OCI-LY1 (cell line): ENCODE results near the gene CRBN.

ENCODE experiments used
- H2AFZ ChIP-seq: fragments of 200-600 bp; sonication (generic), shearing (Covaris generic); 2 replicates; pipeline ENCODE4 v1.6.0; 2014; ENCODE audit warnings: antibody characterized with exemption, mild to moderate bottlenecking, low read length
- H3F3A ChIP-seq: fragments of 200-600 bp; sonication (generic), shearing (Covaris generic); 2 replicates; pipeline ENCODE4 v1.6.0; 2014; ENCODE audit warnings: mild to moderate bottlenecking, antibody characterized with exemption, low read length, moderate library complexity; ENCODE audit not compliant: insufficient read depth
- H3K27ac ChIP-seq: fragments of 200-600 bp; sonication (generic); 2 replicates; pipeline ENCODE4 v1.5.1; 2014; ENCODE audit warnings: low read length, mixed run types, mild to moderate bottlenecking, low read depth; ENCODE audit not compliant: poor library complexity, severe bottlenecking
- H3K27me3 ChIP-seq: fragments of 200-600 bp; sonication (generic); 2 replicates; pipeline ENCODE4 v1.6.0; 2014; ENCODE audit warnings: antibody characterized with exemption, mild to moderate bottlenecking, low read length, moderate library complexity; ENCODE audit not compliant: insufficient read depth
- H3K36me3 ChIP-seq: fragments of 200-600 bp; sonication (generic); 2 replicates; pipeline ENCODE4 v1.6.1; 2014; ENCODE audit warnings: mild to moderate bottlenecking, antibody characterized with exemption, low read length, moderate library complexity, mixed read lengths; ENCODE audit not compliant: insufficient read depth
- H3K4me1 ChIP-seq: fragments of 200-600 bp; sonication (generic); 2 replicates; pipeline ENCODE4 v1.5.1; 2014; ENCODE audit warnings: mild to moderate bottlenecking, low read length, moderate library complexity; ENCODE audit not compliant: insufficient read depth, severe bottlenecking
- H3K4me2 ChIP-seq: fragments of 200-600 bp; sonication (generic), shearing (Covaris generic); 2 replicates; pipeline ENCODE4 v1.6.1; 2014; ENCODE audit warnings: low read length
- H3K4me3 ChIP-seq: fragments of 200-600 bp; sonication (generic); 2 replicates; pipeline ENCODE4 v1.5.1; 2014; ENCODE audit warnings: low read length, low read depth, mild to moderate bottlenecking, mixed read lengths; ENCODE audit not compliant: poor library complexity, severe bottlenecking
- H3K79me2 ChIP-seq: fragments of 200-600 bp; shearing (Covaris generic); 2 replicates; pipeline ENCODE4 v1.6.1; 2016; ENCODE audit warnings: mixed run types, low read length, mixed read lengths; ENCODE audit not compliant: insufficient read depth
- H3K9ac ChIP-seq: fragments of 200-600 bp; sonication (generic), shearing (Covaris generic); 2 replicates; pipeline ENCODE4 v1.6.1; 2014; ENCODE audit warnings: mild to moderate bottlenecking, low read length, mixed read lengths
- H3K9me2 ChIP-seq: fragments of 200-600 bp; sonication (generic), shearing (Covaris generic); 2 replicates; pipeline ENCODE4 v1.6.1; 2014; ENCODE audit warnings: low read depth, mild to moderate bottlenecking, low read length, mixed read lengths
- H3K9me3 ChIP-seq: fragments of 200-600 bp; shearing (Covaris generic); 2 replicates; pipeline ENCODE4 v1.6.1; 2014; ENCODE audit warnings: low read length, mixed read lengths
- H4K20me1 ChIP-seq: fragments of 200-600 bp; sonication (generic), shearing (Covaris generic); 2 replicates; pipeline ENCODE4 v1.6.0; 2016; ENCODE audit warnings: mild to moderate bottlenecking, low read length; ENCODE audit not compliant: insufficient read depth
- CTCF ChIP-seq: fragments of 200-600 bp; sonication (generic), shearing (Covaris generic); IDR thresholded peaks from 2 replicates; pipeline ENCODE4 v1.5.1; 2017; ENCODE audit warnings: mild to moderate bottlenecking, antibody characterized with exemption, low read length, moderate library complexity, mixed read lengths
- EZH2 ChIP-seq: fragments of 200-600 bp; sonication (generic), shearing (Covaris generic); IDR thresholded peaks from 2 replicates; pipeline ENCODE4 v1.8.0; 2017; ENCODE audit warnings: borderline replicate concordance, mixed run types, mild to moderate bottlenecking, antibody characterized with exemption, low read length, moderate library complexity, mixed read lengths

The CRBN gene

DNA sequence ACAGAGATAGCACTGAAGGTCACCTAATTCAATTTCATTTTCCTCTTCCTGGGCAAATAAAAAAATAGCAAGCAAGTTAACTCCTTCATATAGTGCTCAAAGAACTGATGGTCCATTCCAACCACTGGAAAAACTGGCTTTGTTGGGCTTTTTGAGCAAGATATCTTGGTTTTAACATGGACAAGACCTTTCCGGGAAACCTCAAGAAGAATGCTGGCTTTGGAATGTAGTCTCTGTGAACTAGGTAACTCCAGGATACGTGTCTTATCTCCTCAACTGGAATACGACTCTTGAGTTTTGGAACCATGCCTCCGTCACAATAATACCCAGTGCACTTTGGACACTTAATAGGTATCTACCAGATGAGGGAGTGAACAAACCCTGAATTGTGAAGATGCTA, 36.9 kb upstream of the CRBN start:
- no peak for TF ChIP-seq CTCF
- TF ChIP-seq EZH2: no peak
- Histone ChIP-seq H3K79me2 (no peaks in the 10 kb centered on the region), H3F3A (no peaks in the 10 kb centered on the region), H3K27me3 (no peaks in the 10 kb centered on the region), H3K27ac (no peak overlapping the region), H3K4me1 (no peaks in the 10 kb centered on the region), H2AFZ (no peak overlapping the region), H3K9ac (no peak overlapping the region), H3K4me2 (no peak overlapping the region), H3K9me3 (no peaks in the 10 kb centered on the region), H4K20me1 (no peaks in the 10 kb centered on the region), H3K4me3 (no peak overlapping the region), H3K9me2 (no peaks in the 10 kb centered on the region), H3K36me3 (no peaks in the 10 kb centered on the region)

DNA sequence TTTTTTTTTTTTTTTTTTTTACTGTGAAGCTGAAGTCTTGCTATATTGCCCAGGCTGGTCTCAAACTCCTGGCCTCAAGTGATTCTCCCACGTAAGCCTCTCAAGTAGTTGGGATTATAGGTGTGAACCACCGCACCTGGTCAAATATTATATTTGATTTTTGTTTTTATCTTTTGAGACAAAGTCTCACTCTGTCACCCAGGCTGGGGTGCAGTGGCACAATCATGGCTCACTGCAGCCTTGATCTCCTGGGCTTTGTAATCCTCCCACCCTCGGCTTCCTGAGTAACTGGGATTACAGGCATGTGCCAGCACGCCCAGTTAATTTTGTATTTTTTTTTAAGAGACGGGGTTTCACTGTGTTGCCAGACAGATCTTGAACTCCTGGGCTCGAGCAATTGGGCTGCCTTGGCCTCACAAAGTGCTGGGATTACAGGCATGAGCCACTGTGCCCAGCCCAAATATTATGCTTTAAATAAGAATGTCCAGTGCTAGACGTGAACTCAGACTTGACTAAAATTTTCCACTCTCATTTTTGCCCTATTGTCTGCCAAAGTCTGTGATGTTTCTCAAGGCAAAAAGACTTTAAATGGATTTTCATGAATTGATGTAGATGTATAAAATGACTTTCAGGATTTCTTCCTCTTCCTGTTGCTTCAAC, 33.4 kb upstream of the CRBN start:
- no peaks in the 10 kb centered on the region for H3K9me2 ChIP-seq
- H3K36me3 ChIP-seq: no peaks in the 10 kb centered on the region
- no peak overlapping the region for H3K27ac ChIP-seq
- TF ChIP-seq EZH2 (no peak), CTCF (no peak)
- H2AFZ ChIP-seq: no peak overlapping the region
- no peaks in the 10 kb centered on the region for H3K9me3 ChIP-seq
- H3K79me2 ChIP-seq: no peaks in the 10 kb centered on the region
- no peaks in the 10 kb centered on the region for H3K27me3 ChIP-seq
- no peaks in the 10 kb centered on the region for H3K4me1 ChIP-seq
- no peaks in the 10 kb centered on the region for H3F3A ChIP-seq
- no peak overlapping the region for H3K4me3 ChIP-seq
- H4K20me1 ChIP-seq: no peaks in the 10 kb centered on the region
- H3K9ac ChIP-seq: no peak overlapping the region
- H3K4me2 ChIP-seq: no peak overlapping the region

DNA sequence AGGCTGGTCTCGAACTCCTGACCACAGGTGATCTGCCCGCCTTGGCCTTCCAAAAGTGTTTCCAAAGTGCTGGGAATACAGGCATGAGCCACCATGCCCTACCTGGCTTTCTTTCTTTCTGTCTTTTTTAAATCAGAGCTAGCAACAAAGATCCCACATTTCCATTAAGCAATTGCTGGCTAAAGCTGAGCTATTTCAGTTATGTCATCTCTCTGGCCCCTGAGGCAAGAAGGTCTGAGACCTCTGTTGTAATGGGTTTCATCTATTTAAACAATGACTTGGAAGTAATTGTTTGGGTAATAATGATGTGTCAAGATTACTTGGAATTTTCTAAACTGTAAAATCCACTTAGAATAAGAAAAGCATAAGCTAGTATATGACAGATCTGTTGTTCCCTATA, 30.2 kb upstream of the CRBN start:
- no peak overlapping the region for H3K27ac ChIP-seq
- no peak overlapping the region for H3K4me3 ChIP-seq
- no peaks in the 10 kb centered on the region for H3K9me3 ChIP-seq
- no peaks in the 10 kb centered on the region for H3K4me1 ChIP-seq
- no peaks in the 10 kb centered on the region for H3K9me2 ChIP-seq
- H3K9ac ChIP-seq: no peak overlapping the region
- H4K20me1 ChIP-seq: no peaks in the 10 kb centered on the region
- H3K36me3 ChIP-seq: no peaks in the 10 kb centered on the region
- no peak overlapping the region for H2AFZ ChIP-seq
- H3K4me2 ChIP-seq: no peak overlapping the region
- TF ChIP-seq EZH2 (no peak), CTCF (no peak)
- H3K79me2 ChIP-seq: no peaks in the 10 kb centered on the region
- H3F3A ChIP-seq: no peaks in the 10 kb centered on the region
- H3K27me3 ChIP-seq: no peaks in the 10 kb centered on the region
